Sigmoid colon (tissue), 4 donors: ENCODE data around the gene GHRH.

Source experiments
- POLR2A ChIP-seq, 2 donors: fragments of 450-650 bp; IDR thresholded peaks; one replicate each; pipeline ENCODE4 v1.6.1; 2016; ENCODE audit warnings: antibody characterized with exemption in 2 of 2, mild to moderate bottlenecking in 2 of 2, moderate library complexity in 2 of 2
- POLR2AphosphoS5 ChIP-seq, 4 donors: sonication (generic); formaldehyde crosslinking; IDR thresholded peaks; one replicate each; pipeline ENCODE4 v1.6.1; 2017; ENCODE audit warnings: antibody characterized with exemption in 4 of 4

- TF ChIP-seq POLR2AphosphoS5 (IDR thresholded peaks at IDR 0.05) (no peak), POLR2A (IDR thresholded peaks at IDR 0.05) (no peak)
Observed at GRCh38 chr20:37259031-37259430, 2.6 kb downstream of the GHRH start.
